Hematopoietic multipotent progenitor cell treated with erythropoietin and hydrocortisone succinate and interleukin-3 and kit ligand, for 15 days (in vitro differentiated cells): Measurements from ENCODE around the gene CELF4.

ENCODE experiments used
- DNase-seq: peaks from one replicate; pipeline ENCODE4 v3.0.0-alpha.2; 2015; ENCODE audit warnings: low spot score

Gene CELF4

GRCh38 chr18:37252854-37253393 is 312.7 kb downstream of the CELF4 start:
- DNase-seq: no peak

- DNase-seq: no peak
Observed at GRCh38 chr18:37252342-37252741, 313.3 kb downstream of the CELF4 start.

- DNase-seq: no peak
Observed at GRCh38 chr18:37251679-37252078, 313.9 kb downstream of the CELF4 start.

GRCh38 chr18:37249895-37250618 is 315.5 kb downstream of the CELF4 start:
- no peak for DNase-seq

GRCh38 chr18:37249171-37249886 is 316.3 kb downstream of the CELF4 start:
- no peak for DNase-seq

- no peak for DNase-seq
Observed at GRCh38 chr18:37248281-37248680, 317.3 kb downstream of the CELF4 start.

- no peak for DNase-seq
Observed at GRCh38 chr18:37247497-37248161, 318.0 kb downstream of the CELF4 start.

GRCh38 chr18:37246779-37247340 is 318.7 kb downstream of the CELF4 start:
- no peak for DNase-seq

- DNase-seq: no peak
Observed at GRCh38 chr18:37244618-37245017, 321.0 kb downstream of the CELF4 start.

- DNase-seq: no peak
Observed at GRCh38 chr18:37243741-37244140, 321.9 kb downstream of the CELF4 start.

GRCh38 chr18:37242826-37243560 is 322.6 kb downstream of the CELF4 start:
- no peak for DNase-seq

GRCh38 chr18:37242091-37242490 is 323.5 kb downstream of the CELF4 start:
- no peak for DNase-seq

- DNase-seq: no peak
Observed at GRCh38 chr18:37238282-37239108, 327.1 kb downstream of the CELF4 start.

- no peak for DNase-seq
Observed at GRCh38 chr18:37235583-37235982, 330.0 kb downstream of the CELF4 start.

GRCh38 chr18:37231251-37231650 is 334.3 kb downstream of the CELF4 start:
- DNase-seq: no peak

GRCh38 chr18:37230768-37231167 is 334.8 kb downstream of the CELF4 start:
- no peak for DNase-seq

GRCh38 chr18:37225279-37225678 is 340.3 kb downstream of the CELF4 start:
- no peak for DNase-seq

GRCh38 chr18:37222999-37223378 is 342.6 kb downstream of the CELF4 start:
- DNase-seq: no peak

GRCh38 chr18:37222354-37222998 is 343.1 kb downstream of the CELF4 start:
- no peak for DNase-seq

GRCh38 chr18:37219257-37219656 is 346.3 kb downstream of the CELF4 start:
- no peak for DNase-seq
